K562 (cell line): ENCODE data around the gene SNU13. TPM values are rescaled to one million over a fixed set of nuclear protein-coding genes. Genes with fewer than 3 reads are reported as not detected.

Experiments
- ATAC-seq: fragments of 200-7000 bp; cut with Tn5 transposase; 3 replicates; pipeline ENCODE4 v1.9.1; 2020; ENCODE audit warnings: moderate library complexity
- BruUV-seq: library from RNA; stranded (reverse); fragments of 400-500 nt; replicated peaks from 2 replicates; lab custom pipeline; 2021; lab: Mats Ljungman, UMichigan
- CTCF ChIA-PET: fragments of 300-600 bp; formaldehyde crosslinking; extraction: SDS; loops from one replicate; lab custom pipeline; 2021; ENCODE audit warnings: low intra/inter-chr PET ratio; lab: Yijun Ruan, JAX
- POLR2A ChIA-PET: fragments of 300-600, 350-650 bp; sonication (Branson Sonifier 250); formaldehyde crosslinking; extraction: SDS; loops from one replicate; lab custom pipeline; 2021; ENCODE audit warnings: antibody characterized with exemption, inconsistent platforms; lab: Yijun Ruan, JAX
- DNase-seq, 4 experiments: peaks; one replicate each; pipeline versions ENCODE4 v3.0.0 to v3.0.0-alpha.2; 2011 to 2018; ENCODE audit warnings: low spot score in 3 of 4, mixed read lengths in 3 of 4; ENCODE audit errors: extremely low read depth in 1 of 4
- FAIRE-seq: peaks from 2 replicates; lab custom pipeline; 2011; peaks lifted over from hg19 to GRCh38; lab: Jason Lieb, UNC
- H2AFZ ChIP-seq: 2 replicates; pipeline ENCODE4 v1.6.0; 2011; ENCODE audit warnings: low read depth, low read length, control low read depth, inconsistent platforms
- H3K27ac ChIP-seq: fragments of 200-600 bp; 3 replicates; pipeline ENCODE4 v1.8.0; 2011; ENCODE audit warnings: low read depth, mild to moderate bottlenecking, control low read depth, inconsistent platforms, low read length, moderate library complexity, mixed read lengths; ENCODE audit errors: extremely low read depth
- H3K27me3 ChIP-seq, 2 experiments: fragments of 300-600 bp in 1 of 2; 2 replicates in 1 of 2; 3 replicates in 1 of 2; pipeline versions ENCODE4 v1.6.0 to v1.8.0; 2011; ENCODE audit warnings: inconsistent platforms in 2 of 2, low read length in 2 of 2, mild to moderate bottlenecking in 1 of 2, mixed read lengths in 1 of 2, moderate library complexity in 1 of 2; ENCODE audit not compliant: control insufficient read depth in 2 of 2, insufficient read depth in 2 of 2
- H3K36me3 ChIP-seq: fragments of 300-600 bp; 3 replicates; pipeline ENCODE4 v1.8.0; 2011; ENCODE audit warnings: mild to moderate bottlenecking, low read length, inconsistent platforms; ENCODE audit not compliant: control insufficient read depth, insufficient read depth
- H3K4me1 ChIP-seq, 2 experiments: fragments of 200-600 bp in 1 of 2; replicated peaks in 1 of 2; 2 replicates in 1 of 2; 3 replicates in 1 of 2; pipeline versions ENCODE4 v1.5.1 to v1.8.0; 2011; ENCODE audit warnings: inconsistent platforms in 2 of 2, low read length in 2 of 2, mild to moderate bottlenecking in 1 of 2, mixed read lengths in 1 of 2, moderate library complexity in 1 of 2; ENCODE audit not compliant: control insufficient read depth in 2 of 2, insufficient read depth in 2 of 2
- H3K4me2 ChIP-seq: 2 replicates; pipeline ENCODE4 v1.6.1; 2011; ENCODE audit warnings: low read length, control low read depth, inconsistent platforms, mixed read lengths; ENCODE audit not compliant: insufficient read depth
- H3K4me3 ChIP-seq: fragments of 200-600 bp; sonication (generic), shearing (Covaris generic); 2 replicates; pipeline ENCODE4 v1.5.1; 2016; ENCODE audit warnings: control low read depth, inconsistent platforms
- H3K79me2 ChIP-seq: fragments of 200-600 bp; 3 replicates; pipeline ENCODE4 v1.8.0; 2011; ENCODE audit warnings: low read length, inconsistent platforms; ENCODE audit not compliant: control insufficient read depth, insufficient read depth
- H3K9ac ChIP-seq, 2 experiments: 2 replicates each; pipeline versions ENCODE4 v1.6.0 to v1.6.1; 2011; ENCODE audit warnings: low read depth in 2 of 2, low read length in 2 of 2, control low read depth in 1 of 2, inconsistent platforms in 1 of 2, mild to moderate bottlenecking in 1 of 2, mixed read lengths in 1 of 2; ENCODE audit not compliant: insufficient read depth in 1 of 2
- H3K9me1 ChIP-seq: one replicate; pipeline ENCODE4 v1.6.0; 2011; ENCODE audit warnings: inconsistent platforms, mild to moderate bottlenecking, low read length, moderate library complexity; ENCODE audit not compliant: control insufficient read depth, insufficient read depth
- H3K9me3 ChIP-seq: replicated peaks from 2 replicates; pipeline ENCODE4 v1.5.1; 2011; ENCODE audit warnings: low read depth, low read length, inconsistent platforms; ENCODE audit not compliant: control insufficient read depth, insufficient read depth
- H4K20me1 ChIP-seq: replicated peaks from 2 replicates; pipeline ENCODE4 v1.6.1; 2011; ENCODE audit warnings: low read length, inconsistent platforms, mixed read lengths; ENCODE audit not compliant: control insufficient read depth, insufficient read depth
- BCLAF1 ChIP-seq, 2 experiments: fragments of 450-650 bp in 1 of 2; IDR thresholded peaks; 2 replicates each; pipeline ENCODE4 v1.6.1; 2011 to 2017; ENCODE audit warnings: low read depth in 2 of 2, antibody characterized with exemption in 1 of 2, borderline replicate concordance in 1 of 2, low read length in 1 of 2, mild to moderate bottlenecking in 1 of 2, mixed read lengths in 1 of 2; ENCODE audit not compliant: control insufficient read depth in 1 of 2
- BRD9 ChIP-seq: fragments of 450-650 bp; IDR thresholded peaks from 2 replicates; pipeline ENCODE4 v1.6.1; 2018; ENCODE audit warnings: low read depth; ENCODE audit not compliant: partially characterized antibody
- CREB1 ChIP-seq, 2 experiments: sonication (generic) in 1 of 2; formaldehyde crosslinking in 1 of 2; IDR thresholded peaks; 2 replicates each; pipeline versions ENCODE4 v1.6.1 to v1.8.0; 2012 to 2022; ENCODE audit warnings: inconsistent platforms in 1 of 2, mild to moderate bottlenecking in 1 of 2, missing genetic modification reagents in 1 of 2, moderate library complexity in 1 of 2
- FOXK2 ChIP-seq, 2 experiments: fragments of 450-650 bp; IDR thresholded peaks in 1 of 2; conservative IDR thresholded peaks in 1 of 2; 2 replicates each; pipeline ENCODE4 v1.6.1; 2016; ENCODE audit warnings: low read depth in 2 of 2, mild to moderate bottlenecking in 1 of 2
- KLF13 ChIP-seq: fragments of 450-650 bp; IDR thresholded peaks from 2 replicates; pipeline ENCODE4 v1.6.1; 2016; ENCODE audit warnings: missing genetic modification characterization, low read depth, mild to moderate bottlenecking, missing compliant biosample characterization, moderate library complexity, borderline replicate concordance
- POU5F1 ChIP-seq: fragments of 150-350 bp; IDR thresholded peaks from 2 replicates; pipeline ENCODE4 v1.6.1; 2014; ENCODE audit warnings: borderline replicate concordance, low read length, low read depth, mild to moderate bottlenecking; ENCODE audit not compliant: partially characterized antibody
- XRCC5 ChIP-seq: fragments of 200-400 bp; formaldehyde crosslinking; IDR thresholded peaks from 2 replicates; pipeline ENCODE4 v1.6.1; 2017; ENCODE audit warnings: low read depth, mild to moderate bottlenecking, low read length
- ZNF121 ChIP-seq: sonication (generic); formaldehyde crosslinking; conservative IDR thresholded peaks from 2 replicates; pipeline ENCODE4 v1.8.0; 2022; ENCODE audit warnings: missing genetic modification reagents
- ZNF197 ChIP-seq: fragments of 200-800 bp; sonication (Bioruptor generic); IDR thresholded peaks from 2 replicates; pipeline ENCODE4 v1.6.1; 2016; ENCODE audit warnings: low read depth, missing genetic modification characterization, missing compliant biosample characterization
- ZNF583 ChIP-seq: fragments of 250-450 bp; sonication (Bioruptor Pico); IDR thresholded peaks from 2 replicates; pipeline ENCODE4 v1.4.0; 2020
- ZNF699 ChIP-seq: fragments of 250-450 bp; sonication (Bioruptor Pico); IDR thresholded peaks from 2 replicates; pipeline ENCODE4 v1.8.0; 2021; ENCODE audit warnings: mild to moderate bottlenecking, moderate library complexity; ENCODE audit not compliant: insufficient replicate concordance
- WGBS: fragments of 100-300 bp; shearing (Covaris generic); methylation state at CpG from one replicate; pipeline ENCODE4 v1.1.6; 2016; ENCODE audit warnings: low coverage, mixed read lengths; ENCODE audit not compliant: insufficient coverage; ENCODE audit errors: missing lambda C conversion rate; 5-methylcytosine and 5-hydroxymethylcytosine counted together
- in situ Hi-C: fragments of 300-500 bp; cut with MboI; formaldehyde crosslinking; loops from 4 replicates; pipeline ENCODE4 v1.15.0; 2018; ENCODE audit warnings: inconsistent platforms, mixed read lengths
- intact Hi-C: fragments of 100-400 bp; cut with micrococcal nuclease; formaldehyde crosslinking; loops from 2 replicates; pipeline ENCODE4 v1.14.2; 2022
- polyA plus RNA-seq, 8 experiments: library from polyadenylated mRNA; depleted of rRNA in 4 of 8; stranded (reverse) in 5 of 8; unstranded in 3 of 8; fragments of >200 nt; fragmentation: Nextera tagmentation in 2 of 8; fragmentation: Illumina TruSeq in 1 of 8; extraction: Ambion mirVana in 2 of 8; extraction: Trizol in 1 of 8; gene quantifications; 2 replicates each; pipeline versions ENCODE4 v1.2.1 to v1.2.3, GENCODE V29; 2011 to 2014; ENCODE audit warnings: inconsistent platforms in 1 of 8, missing spikeins in 1 of 8
- total RNA-seq, 7 experiments: library from RNA; depleted of rRNA in 6 of 7; stranded (reverse); fragments of >200 nt in 6 of 7; fragmentation: Illumina TruSeq in 2 of 7; extraction: Trizol in 2 of 7; gene quantifications; 2 replicates each; pipeline versions ENCODE4 v1.2.1 to v1.2.3, GENCODE V29; 2011 to 2021; ENCODE audit warnings: low replicate concordance in 1 of 7
- TF ChIP-seq, protein P1 (sequence below): fragments of 450-650 bp; IDR thresholded peaks from 2 replicates; pipeline ENCODE4 v1.6.1; 2018; ENCODE audit warnings: mild to moderate bottlenecking, low read depth; ENCODE audit not compliant: partially characterized antibody
- TF ChIP-seq, protein P2 (sequence below): fragments of 250-450 bp; sonication (Bioruptor Pico); IDR thresholded peaks from 2 replicates; pipeline ENCODE4 v1.9.0; 2021; ENCODE audit warnings: mild to moderate bottlenecking

Gene SNU13
- total and polyA plus RNA-seq, 9 of the 15 experiments (the other 6 are each of a cell fraction or from before 2014, with no cell fraction given): 185 to 981 (median 283) TPM

- TF ChIP-seq, protein P1, sequence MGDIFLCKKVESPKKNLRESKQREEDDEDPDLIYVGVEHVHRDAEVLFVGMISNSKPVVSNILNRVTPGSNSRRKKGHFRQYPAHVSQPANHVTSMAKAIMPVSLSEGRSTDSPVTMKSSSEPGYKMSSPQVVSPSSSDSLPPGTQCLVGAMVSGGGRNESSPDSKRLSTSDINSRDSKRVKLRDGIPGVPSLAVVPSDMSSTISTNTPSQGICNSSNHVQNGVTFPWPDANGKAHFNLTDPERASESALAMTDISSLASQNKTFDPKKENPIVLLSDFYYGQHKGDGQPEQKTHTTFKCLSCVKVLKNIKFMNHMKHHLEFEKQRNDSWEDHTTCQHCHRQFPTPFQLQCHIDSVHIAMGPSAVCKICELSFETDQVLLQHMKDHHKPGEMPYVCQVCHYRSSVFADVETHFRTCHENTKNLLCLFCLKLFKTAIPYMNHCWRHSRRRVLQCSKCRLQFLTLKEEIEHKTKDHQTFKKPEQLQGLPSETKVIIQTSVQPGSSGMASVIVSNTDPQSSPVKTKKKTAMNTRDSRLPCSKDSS: no peak
- TF ChIP-seq KLF13 (tag) (no peak), FOXK2 (conservative IDR thresholded peaks at IDR 0.05 in 1 of 2, IDR thresholded peaks at IDR 0.05 in 1 of 2; ENCODE audit: low read depth in 2 of 2) (no peak), ZNF583 (CRISPR knock-in tag) (no peak), CREB1 (IDR thresholded peaks at IDR 0.05) (no peak), CREB1 (CRISPR knock-in tag; IDR thresholded peaks at IDR 0.05) (no peak), ZNF699 (CRISPR knock-in tag) (no peak), ZNF197 (CRISPR knock-in tag) (no peak)
- TF ChIP-seq, protein P2, sequence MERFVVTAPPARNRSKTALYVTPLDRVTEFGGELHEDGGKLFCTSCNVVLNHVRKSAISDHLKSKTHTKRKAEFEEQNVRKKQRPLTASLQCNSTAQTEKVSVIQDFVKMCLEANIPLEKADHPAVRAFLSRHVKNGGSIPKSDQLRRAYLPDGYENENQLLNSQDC (CRISPR knock-in tag): no peak
Measured at GRCh38 chr22:41681616-41682015, 7.1 kb downstream of the SNU13 start (continued).

GRCh38 chr22:41676134-41676533 lies 12.5 kb downstream of the SNU13 start:
- no peaks in the 10 kb centered on the region; a peak in 1 of 5 replicates for H3K4me1 ChIP-seq
- peaks cover 17% of the 10 kb centered on the region for H4K20me1 ChIP-seq
- H3K79me2 ChIP-seq: peaks cover 45% of the 10 kb centered on the region
- WGBS: 78% methylated on average over 3 of the region's 4 CpGs
- H2AFZ ChIP-seq: no peak overlapping the region
- BruUV-seq: no TSS peak
- FAIRE-seq (no peak), DNase-seq (no peak), ATAC-seq (no peak)
- H3K27me3 ChIP-seq: no peaks in the 10 kb centered on the region
- ChIA-PET POLR2A (interaction anchor here (0.6 kb wide), 1 partner anchor 1762 kb away, joined by 3 read pairs; no protein-coding TSS in a partner anchor), CTCF (no interaction called here)
- intact Hi-C loops: no loop called here
- peaks cover 78% of the 10 kb centered on the region for H3K36me3 ChIP-seq
- in situ Hi-C loops: no loop called here
- H3K4me3 ChIP-seq: no peak overlapping the region
- H3K27ac ChIP-seq: no peak overlapping the region
- no peak overlapping the region for H3K9ac ChIP-seq
- no peaks in the 10 kb centered on the region for H3K9me1 ChIP-seq
- H3K4me2 ChIP-seq: no peak overlapping the region
- H3K9me3 ChIP-seq: no peaks in the 10 kb centered on the region
- TF ChIP-seq BCLAF1 (IDR thresholded peaks at IDR 0.05; ENCODE audit: borderline replicate concordance in 1 of 2, control insufficient read depth in 1 of 2, low read depth in 2 of 2, low read length in 1 of 2) (no peak), ZNF121 (CRISPR knock-in tag) (no peak), POU5F1 (no peak), BRD9 (no peak), XRCC5 (no peak)
